HG03469 (cell line): Measurements from ENCODE around the gene USH2A.

Experiments used
- ATAC-seq: cut with Tn5 transposase; IDR thresholded peaks from one replicate; pipeline ENCODE4 v1.9.1; 2021; ENCODE audit warnings: mild to moderate bottlenecking, moderate library complexity, moderate number of reproducible peaks; ENCODE audit not compliant: unreplicated experiment

Gene USH2A

GRCh38 chr1:215887627-215888026 lies 535.6 kb downstream of the USH2A start:
- ATAC-seq: no peak

GRCh38 chr1:215883004-215883403 lies 540.2 kb downstream of the USH2A start:
- no peak for ATAC-seq

DNA sequence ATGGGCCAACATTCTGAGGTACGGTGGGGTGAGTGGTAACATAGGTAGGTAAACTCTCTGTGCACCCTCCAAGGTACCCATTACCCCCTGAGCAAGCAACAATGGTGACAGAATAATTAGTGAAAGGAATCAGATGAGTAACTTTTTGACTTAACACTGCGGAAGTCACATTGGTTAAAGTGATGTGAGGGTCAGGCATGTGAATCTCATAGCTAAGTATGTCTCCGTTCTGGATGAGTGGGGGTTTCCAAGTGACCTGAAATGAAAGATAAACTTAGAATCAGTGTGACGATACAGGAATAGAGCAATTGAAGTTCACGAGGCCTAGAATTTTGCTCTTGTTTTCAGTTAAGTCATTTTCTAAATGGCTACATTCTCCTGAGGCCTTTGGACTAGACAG lies 544.4 kb downstream of the USH2A start:
- ATAC-seq: no peak

DNA sequence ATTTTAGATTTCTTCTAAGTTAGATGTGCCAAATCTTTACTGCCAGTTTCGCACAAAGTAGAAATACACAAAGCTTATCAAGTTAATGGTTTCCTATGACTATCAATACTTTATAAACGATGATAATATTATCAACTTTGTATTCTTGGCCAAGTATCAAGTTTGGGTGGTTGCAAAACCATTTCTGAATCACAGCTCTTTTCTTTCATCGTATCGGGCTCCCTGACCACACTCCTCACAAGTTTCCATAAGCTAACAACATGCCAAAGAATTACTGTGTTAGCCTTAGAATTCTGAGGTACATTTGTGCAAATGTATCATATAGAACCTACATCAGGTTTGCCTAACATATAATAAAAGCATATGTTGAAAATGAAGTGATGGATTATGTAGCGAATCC lies 545.1 kb downstream of the USH2A start:
- no peak for ATAC-seq

DNA sequence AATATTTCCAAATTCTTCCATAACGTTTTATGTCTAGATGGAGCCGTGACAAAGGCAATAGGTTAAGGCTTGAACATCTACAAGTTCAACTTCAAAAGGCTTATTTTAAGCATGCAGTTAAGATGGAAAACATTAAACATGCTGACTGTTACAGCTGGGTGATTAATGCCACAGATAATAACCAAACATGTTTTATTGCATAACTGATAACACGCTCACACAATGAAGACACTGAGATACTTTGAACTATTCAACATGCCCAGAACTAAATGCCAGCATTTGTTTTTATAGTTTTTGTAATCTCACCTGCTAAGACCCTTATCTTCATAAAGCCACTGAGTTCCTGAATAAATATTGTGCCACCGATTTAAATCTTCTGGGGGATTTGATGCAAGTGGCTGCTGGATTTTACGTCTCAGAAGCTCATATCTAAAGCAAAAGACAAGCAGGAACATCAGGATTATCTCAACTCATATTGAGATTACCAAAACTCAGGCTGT lies 545.7 kb downstream of the USH2A start:
- ATAC-seq: no peak

- no peak for ATAC-seq
Measured at GRCh38 chr1:215875712-215876111, 547.5 kb downstream of the USH2A start.

GRCh38 chr1:215875236-215875635 lies 548.0 kb downstream of the USH2A start:
- no peak for ATAC-seq

- ATAC-seq: no peak
Measured at GRCh38 chr1:215872658-215873057, 550.6 kb downstream of the USH2A start.

DNA sequence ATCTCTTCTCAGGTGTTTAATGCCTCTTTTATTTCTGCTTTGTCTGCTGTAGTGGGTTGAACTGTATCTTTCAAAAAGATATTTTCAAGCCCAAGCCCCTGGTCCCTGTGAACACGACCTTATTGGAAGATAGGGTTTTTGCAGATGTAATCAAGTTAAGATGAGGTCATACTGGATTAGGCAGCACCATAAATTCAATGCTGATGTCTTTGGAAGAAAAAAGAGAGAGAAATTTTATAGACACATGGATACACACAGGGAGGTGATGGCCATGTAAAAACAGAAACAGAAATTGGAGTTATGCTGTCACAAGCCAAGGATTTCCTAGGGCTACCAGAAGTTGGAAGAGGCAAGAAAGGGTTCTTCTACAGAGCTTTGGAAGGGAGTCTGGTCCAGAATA lies 554.7 kb downstream of the USH2A start:
- no peak for ATAC-seq

GRCh38 chr1:215865060-215865459 lies 558.2 kb downstream of the USH2A start:
- ATAC-seq: no peak

GRCh38 chr1:215863796-215864195 lies 559.5 kb downstream of the USH2A start:
- ATAC-seq: peak; percentile 78

- no peak for ATAC-seq
Measured at GRCh38 chr1:215860833-215861232, 562.4 kb downstream of the USH2A start.

GRCh38 chr1:215857317-215857716 lies 565.9 kb downstream of the USH2A start:
- no peak for ATAC-seq

DNA sequence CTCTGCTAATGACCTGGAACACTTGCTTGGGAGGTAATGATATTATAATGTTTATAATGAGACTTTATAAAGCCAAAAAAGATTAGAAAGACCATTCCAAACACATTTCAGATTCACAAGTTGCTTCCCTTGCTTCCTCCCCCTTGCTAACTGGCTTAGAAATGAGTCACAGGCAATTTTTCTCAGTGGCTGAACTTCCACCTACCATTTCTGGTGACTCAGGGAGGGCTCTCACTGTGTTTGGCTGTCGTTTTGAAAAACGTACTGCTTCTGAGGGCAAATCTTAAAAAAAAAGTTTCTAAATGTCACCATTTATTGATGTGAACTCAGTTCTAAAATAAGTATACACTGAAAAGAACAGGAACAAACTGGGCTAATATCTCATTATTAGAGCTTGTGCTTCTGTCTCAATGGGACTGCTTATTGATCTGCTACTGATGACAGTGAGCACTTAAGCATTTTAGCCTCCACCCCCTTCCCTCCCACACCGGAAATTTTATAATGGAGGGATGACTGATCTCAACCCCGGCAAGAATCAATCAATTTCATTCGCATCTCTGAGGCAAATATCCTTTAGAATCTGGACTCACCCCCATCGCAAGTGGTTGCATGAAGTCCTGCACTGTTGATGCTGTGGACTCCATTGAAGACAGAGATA lies 577.9 kb downstream of the USH2A start:
- ATAC-seq: no peak

GRCh38 chr1:215844777-215845176 lies 578.5 kb downstream of the USH2A start:
- no peak for ATAC-seq

- no peak for ATAC-seq
Measured at GRCh38 chr1:215844266-215844665, 579.0 kb downstream of the USH2A start.

DNA sequence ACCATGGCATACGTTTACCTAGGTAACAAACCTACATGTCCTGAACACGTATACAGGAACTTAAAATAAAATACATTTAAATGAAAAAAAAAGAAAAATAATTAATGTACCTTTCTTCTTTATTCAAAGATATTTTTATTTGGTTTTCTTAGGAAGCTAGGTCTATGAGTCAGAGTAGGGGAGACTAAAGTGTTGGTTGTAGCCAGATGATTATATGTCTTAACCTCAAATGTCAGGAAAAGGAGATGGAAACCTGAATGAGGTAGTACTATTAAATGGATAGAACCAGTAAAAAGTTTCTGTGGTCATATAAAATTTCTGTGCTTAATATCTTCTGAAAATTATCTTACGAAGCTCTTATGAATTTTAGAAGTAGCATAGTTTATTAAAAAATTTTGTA lies 580.3 kb downstream of the USH2A start:
- no peak for ATAC-seq

- ATAC-seq: no peak
Measured at GRCh38 chr1:215835951-215836350, 587.3 kb downstream of the USH2A start.

- no peak for ATAC-seq
Measured at GRCh38 chr1:215833941-215834729, 589.1 kb downstream of the USH2A start.

GRCh38 chr1:215830226-215830810 lies 592.9 kb downstream of the USH2A start:
- no peak for ATAC-seq

DNA sequence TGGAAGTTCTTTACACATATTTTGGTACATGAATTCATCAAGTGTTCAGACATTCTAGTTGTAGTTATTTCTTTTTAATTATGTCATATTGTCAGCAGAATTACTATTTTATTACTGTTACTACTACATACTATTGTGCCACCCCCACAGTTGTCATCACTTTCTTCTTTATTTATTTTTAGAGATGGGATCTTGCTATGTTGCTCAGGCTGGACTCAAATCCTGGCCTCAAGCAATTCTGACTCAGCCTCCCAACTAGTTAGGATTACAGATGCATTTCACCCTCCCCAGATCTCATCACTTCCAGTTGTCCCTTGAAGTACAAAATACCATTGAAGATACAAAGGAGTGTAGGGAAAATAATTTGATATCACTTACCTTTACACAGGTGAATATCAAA lies 598.2 kb downstream of the USH2A start:
- no peak for ATAC-seq

- ATAC-seq: no peak
Measured at GRCh38 chr1:215824245-215824644, 599.0 kb downstream of the USH2A start.
